B cell (primary cell): Measurements from ENCODE around the gene PFKFB3. TPM values are rescaled to one million over a fixed set of nuclear protein-coding genes. Genes with fewer than 3 reads are reported as not detected.

Source experiments
- ATAC-seq: fragments of 200-7000 bp; cut with Tn5 transposase; one replicate; pipeline ENCODE4 v1.10.0; 2021; ENCODE audit warnings: low read depth, mild to moderate bottlenecking, moderate number of reproducible peaks, moderate library complexity
- CTCF ChIA-PET: fragments of 350-600 bp; sonication (Branson Sonifier 250); formaldehyde crosslinking; loops from one replicate; lab custom pipeline; 2021; ENCODE audit warnings: antibody characterized with exemption, inconsistent platforms; lab: Charles Lee
- POLR2A ChIA-PET: fragments of 350-600 bp; sonication (Branson Sonifier 250); formaldehyde crosslinking; loops from one replicate; lab custom pipeline; 2021; ENCODE audit warnings: antibody characterized with exemption; lab: Charles Lee
- DNase-seq: peaks from one replicate; pipeline ENCODE4 v3.0.0; 2013
- H2AFZ ChIP-seq: 2 replicates; pipeline ENCODE4 v1.6.1; 2012; ENCODE audit warnings: mild to moderate bottlenecking, low read depth, low read length; ENCODE audit not compliant: insufficient read depth, poor library complexity, severe bottlenecking
- H3K27ac ChIP-seq, 2 donors: 1 replicate in 1 of 2; 2 replicates in 1 of 2; pipeline ENCODE4 v1.5.1; 2012 to 2013; ENCODE audit warnings: low read length in 2 of 2, mild to moderate bottlenecking in 2 of 2, moderate library complexity in 1 of 2
- H3K27me3 ChIP-seq, 4 experiments: fragments of 200-600 bp in 1 of 4; sonication (generic) in 1 of 4; replicated peaks in 1 of 4; 1 replicate in 2 of 4; 2 replicates in 2 of 4; pipeline versions ENCODE4 v1.6.1 to v1.7.0; 2013 to 2016; ENCODE audit warnings: low read length in 3 of 4, mild to moderate bottlenecking in 2 of 4, mixed read lengths in 1 of 4, moderate library complexity in 1 of 4; ENCODE audit not compliant: insufficient read depth in 4 of 4, control insufficient read depth in 3 of 4; ENCODE audit errors: control extremely low read depth in 1 of 4
- H3K36me3 ChIP-seq, 2 experiments: replicated peaks in 1 of 2; 1 replicate in 1 of 2; 2 replicates in 1 of 2; pipeline versions ENCODE4 v1.6.1 to v1.7.1; 2013; ENCODE audit warnings: low read length in 1 of 2; ENCODE audit not compliant: insufficient read depth in 2 of 2, control insufficient read depth in 1 of 2; ENCODE audit errors: control extremely low read depth in 1 of 2, extremely low read depth in 1 of 2
- H3K4me1 ChIP-seq, 2 donors: fragments of 200-600 bp in 1 of 2; sonication (generic) in 1 of 2; 1 replicate in 1 of 2; 2 replicates in 1 of 2; pipeline versions ENCODE4 v1.5.1 to v1.6.1; 2013 to 2017; ENCODE audit warnings: low read length in 2 of 2; ENCODE audit not compliant: control insufficient read depth in 2 of 2, insufficient read depth in 2 of 2
- H3K4me2 ChIP-seq: replicated peaks from 2 replicates; pipeline ENCODE3; 2012; ENCODE audit warnings: mild to moderate bottlenecking, low read depth, low read length; ENCODE audit not compliant: poor library complexity, severe bottlenecking
- H3K4me3 ChIP-seq, 5 experiments: fragments of 200-600 bp in 1 of 5; sonication (generic) in 1 of 5; 1 replicate in 3 of 5; 2 replicates in 2 of 5; pipeline versions ENCODE4 v1.5.1 to v1.7.0; 2011 to 2016; ENCODE audit warnings: low read length in 4 of 5, mild to moderate bottlenecking in 4 of 5, low read depth in 2 of 5, control low read depth in 1 of 5, moderate library complexity in 1 of 5; ENCODE audit not compliant: insufficient read depth in 1 of 5; ENCODE audit errors: control extremely low read depth in 1 of 5, extremely low read depth in 1 of 5
- H3K79me2 ChIP-seq: fragments of 200-600 bp; sonication (generic); one replicate; pipeline ENCODE4 v1.6.0; 2016; ENCODE audit warnings: low read length; ENCODE audit not compliant: control insufficient read depth, insufficient read depth
- H3K9ac ChIP-seq: fragments of 200-600 bp; sonication (generic); 2 replicates; pipeline ENCODE4 v1.6.1; 2017; ENCODE audit warnings: mild to moderate bottlenecking, low read length, moderate library complexity
- H3K9me3 ChIP-seq, 3 donors: one replicate each; pipeline versions ENCODE4 v1.6.1 to v1.7.1; 2013; ENCODE audit warnings: low read length in 2 of 3; ENCODE audit not compliant: control insufficient read depth in 2 of 3, insufficient read depth in 1 of 3; ENCODE audit errors: control extremely low read depth in 1 of 3
- H4K20me1 ChIP-seq: 2 replicates; pipeline ENCODE4 v1.6.0; 2012; ENCODE audit warnings: mild to moderate bottlenecking, low read length; ENCODE audit not compliant: insufficient read depth, control insufficient read depth, poor library complexity, severe bottlenecking
- H3K27ac Mint-ChIP-seq: one replicate; pipeline ENCODE4 v1.8.0; 2021; ENCODE audit warnings: mixed read lengths
- H3K27me3 Mint-ChIP-seq: one replicate; pipeline ENCODE4 v1.8.0; 2021; ENCODE audit warnings: mixed read lengths
- H3K4me1 Mint-ChIP-seq: one replicate; pipeline ENCODE4 v1.8.0; 2021; ENCODE audit warnings: mixed read lengths
- H3K4me3 Mint-ChIP-seq: one replicate; pipeline ENCODE4 v1.8.0; 2021; ENCODE audit warnings: mixed read lengths
- H3K9me3 Mint-ChIP-seq: one replicate; pipeline ENCODE4 v1.8.0; 2022; ENCODE audit warnings: mixed read lengths; ENCODE audit not compliant: insufficient read depth
- CTCF ChIP-seq: fragments of 200-600 bp; IDR thresholded peaks from one replicate; pipeline ENCODE4 v1.8.0; 2022; ENCODE audit warnings: antibody characterized with exemption, mild to moderate bottlenecking
- EZH2 ChIP-seq: IDR thresholded peaks from 2 replicates; pipeline ENCODE4 v1.6.1; 2012; ENCODE audit warnings: borderline replicate concordance, low read depth, mild to moderate bottlenecking, moderate library complexity, low read length; ENCODE audit not compliant: insufficient read depth, poor library complexity, severe bottlenecking
- WGBS: methylation state at CpG from one replicate; pipeline ENCODE4 v1.1.5; 2013; ENCODE audit warnings: missing lambda C conversion rate; ENCODE audit not compliant: insufficient coverage; 5-methylcytosine and 5-hydroxymethylcytosine counted together
- intact Hi-C: fragments of 100-400 bp; cut with micrococcal nuclease; formaldehyde crosslinking; loops from one replicate; pipeline ENCODE4 v1.10.0; 2022
- polyA plus RNA-seq: library from polyadenylated mRNA; depleted of rRNA; stranded (reverse); fragments of >200 nt; gene quantifications from 2 replicates; pipeline ENCODE4 v1.2.3, GENCODE V29; 2012
- total RNA-seq, 2 donors: library from RNA; stranded (reverse); fragments of 120-200 nt in 1 of 2; gene quantifications; 1 replicate in 1 of 2; 2 replicates in 1 of 2; pipeline versions ENCODE4 v1.2.3 to v1.2.4, GENCODE V29; 2013 to 2022

The PFKFB3 gene
- total and polyA plus RNA-seq, 2 donors (not counting 1 experiment from before 2014, with no cell fraction given): 13.2 to 239 TPM

GRCh38 chr10:6249698-6250097 is 47.0 kb downstream of the PFKFB3 start:
- CTCF ChIA-PET: no interaction called here

GRCh38 chr10:6250745-6251144 is 48.0 kb downstream of the PFKFB3 start:
- no CpG with 5 or more reads among the region's 6 CpGs for WGBS
- Mint-ChIP-seq H3K27me3 (no peaks in the 10 kb centered on the region), H3K9me3 (no peaks in the 10 kb centered on the region), H3K4me3 (no peak overlapping the region), H3K4me1 (no peaks in the 10 kb centered on the region), H3K27ac (no peak overlapping the region)
- TF ChIP-seq CTCF: no peak
- no peak for TF ChIP-seq EZH2
- no peak overlapping the region for H3K4me3 ChIP-seq
- no peak for DNase-seq
- POLR2A ChIA-PET: no interaction called here
- H2AFZ ChIP-seq: no peak overlapping the region
- H3K27ac ChIP-seq: no peak overlapping the region
- peaks cover 0 to 1% (median 0%) of the 10 kb centered on the region in 3 donors for H3K9me3 ChIP-seq
- intact Hi-C loops: no loop called here
- CTCF ChIA-PET: no interaction called here
- no peak overlapping the region for H3K4me2 ChIP-seq
- H3K79me2 ChIP-seq: no peaks in the 10 kb centered on the region
- H4K20me1 ChIP-seq: no peaks in the 10 kb centered on the region
- H3K9ac ChIP-seq: no peak overlapping the region
- no peak for ATAC-seq
- H3K4me1 ChIP-seq: no peaks in the 10 kb centered on the region
- H3K27me3 ChIP-seq: no peaks in the 10 kb centered on the region
- H3K36me3 ChIP-seq: no peaks in the 10 kb centered on the region

More at GRCh38 chr10:6249698-6250097, 47.0 kb downstream of the PFKFB3 start:
- Histone ChIP-seq H2AFZ (no peak overlapping the region), H3K4me2 (no peak overlapping the region), H3K36me3 (no peaks in the 10 kb centered on the region), H3K27me3 (no peaks in the 10 kb centered on the region), H3K79me2 (no peaks in the 10 kb centered on the region), H3K4me3 (no peak overlapping the region), H3K9me3 (peaks cover 0 to 1% (median 0%) of the 10 kb centered on the region in 3 donors), H3K9ac (no peak overlapping the region), H3K4me1 (no peaks in the 10 kb centered on the region), H4K20me1 (no peaks in the 10 kb centered on the region), H3K27ac (no peak overlapping the region)
- ATAC-seq (no peak), DNase-seq (no peak)
- WGBS: no CpG with 5 or more reads among the region's 1 CpG
- H3K4me3 Mint-ChIP-seq: no peak overlapping the region
- intact Hi-C loops: no loop called here
- TF ChIP-seq EZH2 (no peak), CTCF (no peak)
- no peaks in the 10 kb centered on the region for H3K9me3 Mint-ChIP-seq
- POLR2A ChIA-PET: no interaction called here
- no peaks in the 10 kb centered on the region for H3K27me3 Mint-ChIP-seq
- H3K4me1 Mint-ChIP-seq: no peaks in the 10 kb centered on the region
- no peak overlapping the region for H3K27ac Mint-ChIP-seq
